Activated CD8-positive, alpha-beta memory T cell treated with anti-CD3 and anti-CD28 coated beads for 1 hour (primary cell): ENCODE results near the gene DOCK2.

ENCODE experiments used
- DNase-seq, 2 donors: peaks; one replicate each; pipeline ENCODE4 v3.0.0-alpha.2; 2020; ENCODE audit warnings: low read depth in 1 of 2; ENCODE audit errors: extremely low read depth in 1 of 2

Gene DOCK2

DNA sequence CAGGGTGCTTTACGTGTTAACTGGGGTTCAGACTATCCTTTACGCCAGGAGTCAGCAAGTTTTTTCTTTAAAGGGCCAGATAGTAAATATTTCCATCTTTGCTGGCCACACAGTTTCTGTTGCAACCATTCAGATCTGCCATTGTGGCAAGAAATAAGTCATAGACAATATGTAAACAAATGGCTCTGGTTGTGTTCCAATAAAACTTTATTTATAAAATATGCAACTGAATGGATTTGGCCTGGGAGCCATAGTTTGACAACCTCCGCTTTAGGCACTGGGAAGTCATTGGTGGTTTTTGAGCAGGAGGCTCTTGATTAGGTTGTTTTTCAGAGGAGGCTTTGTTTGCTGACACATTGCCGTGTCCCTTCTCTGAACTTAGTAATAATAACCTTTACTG lies 252.5 kb downstream of the DOCK2 start:
- DNase-seq = no peak

DNA sequence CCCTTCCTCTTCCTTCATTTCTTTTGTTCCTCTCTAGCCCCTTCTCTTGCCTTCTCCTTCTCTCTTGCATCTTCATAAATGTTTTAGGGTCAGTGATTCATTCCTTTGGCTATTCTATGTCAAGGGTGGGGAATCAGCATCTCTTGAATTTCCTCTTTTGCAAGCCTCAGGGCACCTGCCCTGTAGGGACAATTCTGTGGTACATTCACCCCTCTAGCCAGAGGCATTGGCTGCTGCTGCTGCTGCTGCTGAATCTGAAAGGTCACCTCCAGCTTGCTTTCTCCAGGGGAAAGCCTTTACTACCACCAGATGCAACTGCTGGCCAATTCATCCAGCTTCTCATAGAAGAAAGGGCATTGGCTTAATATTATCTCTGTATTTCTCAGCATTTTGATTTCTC lies 255.9 kb downstream of the DOCK2 start:
- DNase-seq = no peak

DNA sequence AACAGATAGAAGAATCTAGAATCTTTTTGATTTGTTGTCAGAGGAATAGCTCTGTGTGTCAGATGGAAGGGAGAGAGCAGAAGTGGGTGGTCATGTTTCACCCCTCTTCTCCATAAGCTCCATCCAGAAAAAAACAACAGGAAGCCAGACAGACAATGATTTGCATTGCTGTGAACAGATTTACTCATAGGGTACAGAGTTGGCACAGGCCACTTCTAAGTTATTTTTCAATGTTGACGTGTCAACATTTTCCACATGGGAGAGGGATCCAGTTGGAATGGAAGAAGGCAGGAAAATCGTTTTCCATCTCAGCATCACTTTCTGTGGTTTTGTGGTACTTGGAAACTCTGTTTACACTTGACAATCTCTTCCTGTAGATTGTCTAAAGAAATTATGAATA lies 256.5 kb downstream of the DOCK2 start:
- DNase-seq = no peak

DNA sequence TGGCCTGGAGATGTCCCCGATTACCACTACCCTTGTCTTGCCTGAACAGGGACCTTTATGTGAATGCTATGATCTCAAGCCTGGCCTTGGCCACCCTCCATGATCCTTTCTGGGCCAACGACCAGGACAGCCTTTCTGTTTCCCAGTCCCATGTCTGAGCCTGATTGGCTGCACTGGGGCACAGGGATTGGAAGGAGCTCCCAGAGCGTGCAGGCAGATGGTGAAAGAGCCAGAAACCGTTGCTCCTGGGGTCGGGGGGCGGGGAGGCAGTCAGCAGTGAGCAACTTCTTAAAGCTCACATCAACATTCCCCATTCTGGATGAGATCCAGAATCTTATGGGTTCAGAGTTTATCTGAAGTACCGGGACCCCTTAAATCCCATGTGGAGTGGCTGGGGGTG lies 258.9 kb downstream of the DOCK2 start:
- no peak for DNase-seq

GRCh38 chr5:169897481-169897880 lies 260.4 kb downstream of the DOCK2 start:
- no peak for DNase-seq

DNA sequence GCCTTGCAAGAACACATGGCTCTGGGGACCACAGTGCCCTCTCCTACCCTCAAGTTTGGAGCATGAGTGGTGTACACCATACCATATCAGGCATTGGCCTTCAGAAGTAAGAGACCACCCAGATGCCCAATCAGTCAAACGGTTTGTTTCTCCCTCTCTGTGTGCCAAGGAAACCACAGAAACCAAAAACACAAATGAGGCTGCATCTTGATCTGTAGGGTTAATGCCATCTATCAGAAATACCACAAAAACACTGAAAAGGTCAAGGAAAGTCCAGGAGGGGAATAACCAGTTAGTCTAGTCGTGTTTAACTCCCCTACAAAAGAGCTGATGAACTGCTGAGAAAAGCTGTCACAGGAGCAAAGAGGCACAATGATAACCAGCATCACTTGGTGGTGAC lies 264.8 kb downstream of the DOCK2 start:
- DNase-seq = no peak

DNA sequence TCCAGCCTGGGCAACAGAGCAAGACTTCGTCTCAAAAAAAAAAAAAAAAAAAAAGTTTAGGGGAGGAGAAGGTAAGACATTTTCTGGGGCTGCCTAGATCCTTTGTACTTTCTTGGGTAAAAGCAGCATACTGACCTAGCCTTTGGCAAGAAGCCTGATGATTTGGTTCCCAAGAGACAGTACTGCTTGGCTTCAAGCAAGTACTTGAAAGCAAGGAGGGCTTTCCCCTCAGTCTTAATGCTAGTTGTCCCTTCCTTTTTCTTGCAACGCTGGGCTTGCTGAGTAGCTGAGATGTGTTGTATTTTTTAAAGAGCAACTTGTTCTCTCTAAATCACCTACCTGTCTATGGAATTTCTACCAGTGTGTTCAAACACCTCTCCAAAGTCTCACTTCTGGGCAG lies 267.0 kb downstream of the DOCK2 start:
- DNase-seq = no peak

- no peak for DNase-seq
These were observed 267.4 kb downstream of the DOCK2 start for GRCh38 chr5:169904508-169904907.

DNA sequence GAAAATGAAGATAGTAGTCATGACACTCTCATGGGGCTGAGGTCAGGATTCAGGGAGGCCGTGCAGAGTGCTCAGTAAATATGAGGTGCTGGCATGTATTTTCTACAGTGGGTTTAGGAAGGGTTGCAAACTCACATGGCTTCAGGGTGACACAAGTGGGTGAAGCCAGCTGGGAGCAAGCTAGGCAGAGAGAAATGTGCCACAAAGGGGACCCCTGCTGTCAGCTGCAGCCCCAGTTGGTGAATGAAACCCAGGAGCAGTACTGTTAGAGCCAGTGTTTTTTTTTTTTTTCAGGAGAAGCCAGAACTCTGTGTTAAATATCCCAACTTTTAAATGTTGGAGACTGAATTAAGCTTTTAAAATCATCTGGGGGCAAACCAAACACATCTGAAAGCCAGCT lies 267.9 kb downstream of the DOCK2 start:
- DNase-seq = no peak

DNA sequence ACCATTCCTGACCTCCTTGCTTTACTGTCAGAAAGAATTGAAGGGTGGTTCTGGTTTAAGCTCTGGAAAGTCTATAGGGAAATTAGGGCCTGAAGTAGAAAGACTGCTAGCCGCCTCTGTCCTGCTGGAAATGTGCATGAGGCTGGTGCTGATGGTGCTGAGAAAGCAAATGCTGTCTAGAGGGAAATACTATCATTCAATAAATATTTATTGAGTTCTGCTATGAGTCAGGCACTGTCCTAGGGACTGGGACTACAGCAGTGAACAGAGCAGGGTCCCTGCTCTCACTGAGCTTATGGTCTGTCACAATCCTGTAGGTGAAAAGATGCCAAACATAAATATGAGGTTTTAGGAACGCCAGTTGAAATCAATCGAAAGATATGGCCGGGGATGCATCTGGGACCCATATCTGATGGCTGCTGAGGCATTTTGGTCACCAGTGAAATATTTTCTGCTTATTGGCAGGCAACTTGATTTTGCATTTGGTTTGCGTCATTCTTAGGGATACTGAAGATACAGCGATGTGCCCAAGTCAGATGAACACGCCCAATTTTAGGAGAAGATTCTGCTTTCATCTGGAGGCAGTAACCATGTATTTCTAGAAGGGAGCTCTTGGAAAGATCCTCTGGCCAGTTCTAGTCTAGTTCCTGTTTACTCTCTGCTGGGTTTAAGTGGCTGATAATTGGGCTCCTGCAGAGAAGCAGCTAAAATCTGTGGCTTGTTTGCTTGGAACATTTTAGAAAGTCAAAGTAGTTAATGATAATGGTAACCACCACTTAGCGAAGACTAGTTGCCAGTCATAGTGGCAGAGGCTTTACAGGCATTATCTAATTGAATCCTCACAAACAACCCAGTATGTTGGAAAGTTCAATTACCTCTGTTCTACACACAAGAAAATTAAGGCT lies 269.9 kb downstream of the DOCK2 start:
- no peak for DNase-seq

DNA sequence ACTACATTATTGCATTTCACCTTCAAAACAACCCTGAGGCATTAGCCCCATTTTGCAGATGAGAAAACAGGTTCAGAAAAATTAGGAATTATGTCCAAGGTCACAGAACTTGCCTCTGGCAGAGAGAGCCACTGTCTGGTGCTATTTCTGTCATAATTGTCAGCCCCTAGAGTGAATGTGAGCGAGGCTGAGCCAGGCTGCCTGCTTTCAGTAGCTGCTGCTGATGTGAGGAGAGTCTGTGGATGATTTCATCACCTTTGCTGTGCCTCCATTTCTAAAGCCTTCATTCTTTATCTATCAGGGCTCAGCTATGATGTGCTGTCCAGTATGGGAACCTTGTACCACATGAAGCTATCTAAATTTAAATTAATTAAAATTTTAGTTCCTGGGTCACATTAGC lies 271.8 kb downstream of the DOCK2 start:
- DNase-seq = no peak

- DNase-seq = no peak
These were observed 272.9 kb downstream of the DOCK2 start for GRCh38 chr5:169909945-169910344.

- DNase-seq = no peak
These were observed 273.3 kb downstream of the DOCK2 start for GRCh38 chr5:169910393-169910792.

GRCh38 chr5:169911448-169912212 lies 274.6 kb downstream of the DOCK2 start:
- no peak for DNase-seq

- no peak for DNase-seq
These were observed 276.4 kb downstream of the DOCK2 start for GRCh38 chr5:169913479-169913878.

DNA sequence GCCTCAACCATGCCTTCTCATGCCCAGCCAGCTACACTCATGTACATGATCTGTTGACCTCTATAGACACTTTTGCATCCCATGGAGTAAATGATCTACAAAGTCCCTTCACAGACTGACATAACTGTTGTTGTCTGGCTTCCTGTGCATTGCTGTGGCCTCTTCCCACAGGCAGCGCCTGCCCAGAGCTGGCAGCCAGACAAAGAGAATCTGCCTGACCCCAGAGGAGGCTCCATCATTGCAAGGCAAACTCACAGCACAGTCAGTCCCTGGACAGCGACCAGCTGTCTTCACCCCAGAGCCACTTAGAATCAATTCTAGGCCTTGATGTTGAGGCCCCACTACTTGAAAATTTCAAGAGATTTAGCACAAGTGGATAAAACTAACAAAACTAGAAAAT lies 277.7 kb downstream of the DOCK2 start:
- no peak for DNase-seq

DNA sequence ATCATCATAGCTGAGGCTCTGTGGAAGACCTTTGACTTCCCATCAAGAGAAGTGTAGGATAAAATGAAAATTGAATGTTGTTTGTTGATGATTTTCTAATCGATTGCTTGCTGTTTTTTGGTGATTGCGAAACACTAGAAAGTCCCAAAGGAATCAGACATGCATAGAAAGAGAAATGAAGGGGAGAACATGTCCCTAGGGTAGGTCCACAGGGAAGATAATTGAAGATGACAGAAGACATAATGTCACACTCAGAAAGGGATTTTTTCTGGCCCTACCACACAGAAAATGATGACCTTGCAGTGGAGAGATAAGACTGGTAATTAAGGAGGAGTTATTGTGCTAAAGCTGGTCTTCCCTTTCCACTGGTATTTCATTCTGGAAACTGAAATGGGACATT lies 280.4 kb downstream of the DOCK2 start:
- DNase-seq = no peak

- DNase-seq = no peak
These were observed 281.2 kb downstream of the DOCK2 start for GRCh38 chr5:169918228-169918627.

DNA sequence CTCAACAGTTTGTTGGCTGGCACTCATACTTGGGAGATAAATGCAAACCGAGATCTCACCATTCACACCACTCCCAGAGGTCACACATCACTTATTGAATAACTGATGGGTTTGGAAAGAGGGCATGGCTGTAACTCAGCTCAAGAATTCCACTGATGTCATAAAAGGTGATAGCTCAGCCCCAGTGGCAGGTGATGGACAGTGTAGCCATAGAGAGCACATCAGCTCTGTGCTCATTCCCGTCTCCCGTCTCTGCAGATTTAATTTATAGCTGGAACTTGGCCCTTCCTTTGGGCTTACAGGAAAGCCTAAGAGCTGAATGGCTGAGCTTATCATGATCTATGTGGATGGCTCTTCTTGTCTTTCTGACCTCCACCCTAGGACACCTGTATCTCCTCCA lies 283.4 kb downstream of the DOCK2 start:
- no peak for DNase-seq

GRCh38 chr5:169921384-169921783 lies 284.3 kb downstream of the DOCK2 start:
- no peak for DNase-seq

DNA sequence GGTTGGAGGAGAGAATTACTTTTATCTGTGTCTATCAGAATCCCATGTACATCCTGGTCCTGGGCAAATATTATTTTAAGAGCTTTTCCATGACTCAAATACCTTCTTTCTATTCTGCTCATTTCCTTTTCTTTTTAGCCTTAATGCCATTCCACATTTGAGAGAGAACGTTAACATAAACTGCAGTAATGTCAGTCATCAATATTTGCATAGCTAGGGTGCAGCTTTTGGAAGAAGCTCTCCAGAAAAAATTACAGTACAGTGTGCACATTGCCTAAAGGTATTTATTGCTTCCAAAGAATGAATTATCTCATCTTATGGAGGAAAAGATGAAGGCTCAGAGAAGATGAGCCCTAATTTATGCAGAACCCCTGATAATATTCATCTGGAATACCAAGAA lies 284.9 kb downstream of the DOCK2 start:
- DNase-seq = no peak

- no peak for DNase-seq
These were observed 285.4 kb downstream of the DOCK2 start for GRCh38 chr5:169922474-169922873.
